ENCODE measurements around the gene TOP3B. TPM values are rescaled to one million over a fixed set of nuclear protein-coding genes. Genes with fewer than 3 reads are reported as not detected.

The TOP3B gene
- polyA plus RNA-seq, 3 donors = 9.0 to 31.9 (median 9.5) TPM

GRCh38 chr22:21991304-21991596 lies 8.7 kb upstream of the TOP3B start:
- H3K27ac Mint-ChIP-seq = peak overlapping the region in 1 of 7 donors; percentile 52
- H3K36me3 Mint-ChIP-seq = no peaks in the 10 kb centered on the region
- Histone ChIP-seq H4K20me1 (ENCODE audit: insufficient read depth, low read length) (no peaks in the 10 kb centered on the region), H3K9me3 (replicated peaks in 1 of 2; ENCODE audit: control insufficient read depth in 1 of 2, insufficient read depth in 1 of 2, low read length in 2 of 2) (no peaks in the 10 kb centered on the region), H3K9ac (ENCODE audit: insufficient read depth, low read length, poor library complexity, severe bottlenecking) (no peak overlapping the region), H3K79me2 (ENCODE audit: insufficient read depth, low read length) (no peaks in the 10 kb centered on the region), H3K4me3 (replicated peaks in 1 of 3; ENCODE audit: low read depth in 2 of 3, low read length in 3 of 3) (no peak overlapping the region), H2AFZ (ENCODE audit: insufficient read depth, low read depth, low read length, poor library complexity, severe bottlenecking) (no peak overlapping the region), H3K27ac (ENCODE audit: low read depth in 1 of 2, low read length in 2 of 2) (no peak overlapping the region), H3K4me2 (replicated peaks; ENCODE audit: extremely low read depth, low read length, poor library complexity, severe bottlenecking) (no peak overlapping the region), H3K4me1 (ENCODE audit: control insufficient read depth in 1 of 2, insufficient read depth in 2 of 2, low read length in 2 of 2) (no peaks in the 10 kb centered on the region), H3K27me3 (ENCODE audit: control insufficient read depth in 2 of 2, insufficient read depth in 2 of 2, low read length in 2 of 2) (no peaks in the 10 kb centered on the region), H3K36me3 (replicated peaks in 1 of 2; ENCODE audit: control insufficient read depth in 1 of 2, insufficient read depth in 2 of 2, low read length in 2 of 2) (no peaks in the 10 kb centered on the region)
- TF ChIP-seq, protein P1, sequence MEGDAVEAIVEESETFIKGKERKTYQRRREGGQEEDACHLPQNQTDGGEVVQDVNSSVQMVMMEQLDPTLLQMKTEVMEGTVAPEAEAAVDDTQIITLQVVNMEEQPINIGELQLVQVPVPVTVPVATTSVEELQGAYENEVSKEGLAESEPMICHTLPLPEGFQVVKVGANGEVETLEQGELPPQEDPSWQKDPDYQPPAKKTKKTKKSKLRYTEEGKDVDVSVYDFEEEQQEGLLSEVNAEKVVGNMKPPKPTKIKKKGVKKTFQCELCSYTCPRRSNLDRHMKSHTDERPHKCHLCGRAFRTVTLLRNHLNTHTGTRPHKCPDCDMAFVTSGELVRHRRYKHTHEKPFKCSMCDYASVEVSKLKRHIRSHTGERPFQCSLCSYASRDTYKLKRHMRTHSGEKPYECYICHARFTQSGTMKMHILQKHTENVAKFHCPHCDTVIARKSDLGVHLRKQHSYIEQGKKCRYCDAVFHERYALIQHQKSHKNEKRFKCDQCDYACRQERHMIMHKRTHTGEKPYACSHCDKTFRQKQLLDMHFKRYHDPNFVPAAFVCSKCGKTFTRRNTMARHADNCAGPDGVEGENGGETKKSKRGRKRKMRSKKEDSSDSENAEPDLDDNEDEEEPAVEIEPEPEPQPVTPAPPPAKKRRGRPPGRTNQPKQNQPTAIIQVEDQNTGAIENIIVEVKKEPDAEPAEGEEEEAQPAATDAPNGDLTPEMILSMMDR (IDR thresholded peaks at IDR 0.05) = no peak
- intact Hi-C loops (cut with micrococcal nuclease) = no loop called here
- H3K9me3 Mint-ChIP-seq = peaks cover 0 to 4% (median 0%) of the 10 kb centered on the region in 7 donors
- DNase-seq = no peak
- WGBS (ENCODE audit: insufficient coverage) = 95% methylated on average over 6 of the region's 6 CpGs
- H3K4me3 Mint-ChIP-seq = no peak overlapping the region
- peaks cover 3 to 8% (median 7%) of the 10 kb centered on the region in 3 donors for H3K27me3 Mint-ChIP-seq (ENCODE audit: low read depth in 3 of 3)
- no peaks in the 10 kb centered on the region for H3K4me1 Mint-ChIP-seq

DNA sequence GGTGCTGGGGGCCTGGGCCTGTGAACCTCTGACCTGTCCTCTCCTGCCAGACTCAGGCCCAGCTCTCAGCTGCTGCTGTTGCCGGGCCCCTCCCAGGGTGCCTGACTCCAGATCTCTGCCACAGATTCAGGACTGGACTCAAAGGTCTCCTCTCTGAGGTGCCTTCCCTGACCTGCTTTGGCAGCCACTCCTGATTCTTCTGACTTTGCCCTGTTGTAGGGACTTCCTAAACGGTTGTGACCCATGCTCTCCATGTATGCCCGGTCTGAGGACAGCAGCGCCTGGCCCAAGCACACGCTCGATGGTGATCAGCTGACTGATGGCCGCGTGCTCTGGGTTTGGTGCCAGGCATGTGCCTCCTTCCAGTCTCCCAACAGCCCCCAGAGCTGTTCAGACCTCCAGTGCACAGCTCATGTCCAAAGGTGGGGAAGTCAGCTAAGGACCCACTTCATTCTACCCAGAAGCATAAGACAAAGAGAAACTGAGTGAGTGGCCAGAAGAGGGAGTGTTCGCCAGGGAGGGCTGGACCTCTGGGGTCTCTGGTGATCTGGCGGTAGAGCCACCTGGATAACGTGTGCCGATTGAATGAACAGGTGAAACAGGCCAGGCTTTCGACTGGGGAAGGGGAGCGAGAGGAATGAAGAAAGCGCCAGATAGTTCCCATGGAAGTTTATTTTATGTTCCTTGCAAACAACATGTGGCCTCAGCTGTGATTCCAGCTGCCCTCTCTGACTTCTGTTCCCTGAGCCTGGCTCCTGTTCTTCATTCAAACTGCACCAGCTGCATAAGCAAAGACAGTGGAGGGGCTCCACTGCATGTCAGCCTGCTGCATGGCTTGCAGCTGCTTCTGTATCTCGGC lies 8.1 kb upstream of the TOP3B start:
- Mint-ChIP-seq H3K9me3 (peaks cover 0 to 4% (median 0%) of the 10 kb centered on the region in 7 donors), H3K27ac (peak overlapping the region in 2 of 7 donors; percentile 8 to 52), H3K27me3 (ENCODE audit: low read depth in 3 of 3) (peaks cover 3 to 8% (median 5%) of the 10 kb centered on the region in 3 donors), H3K4me1 (no peaks in the 10 kb centered on the region), H3K4me3 (no peak overlapping the region), H3K36me3 (no peaks in the 10 kb centered on the region)
- Histone ChIP-seq H3K9me3 (replicated peaks in 1 of 2; ENCODE audit: control insufficient read depth in 1 of 2, insufficient read depth in 1 of 2, low read length in 2 of 2) (no peaks in the 10 kb centered on the region), H4K20me1 (ENCODE audit: insufficient read depth, low read length) (no peaks in the 10 kb centered on the region), H3K4me2 (replicated peaks; ENCODE audit: extremely low read depth, low read length, poor library complexity, severe bottlenecking) (no peak overlapping the region), H3K4me1 (ENCODE audit: control insufficient read depth in 1 of 2, insufficient read depth in 2 of 2, low read length in 2 of 2) (no peaks in the 10 kb centered on the region), H3K27me3 (ENCODE audit: control insufficient read depth in 2 of 2, insufficient read depth in 2 of 2, low read length in 2 of 2) (no peaks in the 10 kb centered on the region), H3K79me2 (ENCODE audit: insufficient read depth, low read length) (no peaks in the 10 kb centered on the region), H3K4me3 (replicated peaks in 1 of 3; ENCODE audit: low read depth in 2 of 3, low read length in 3 of 3) (no peak overlapping the region), H2AFZ (ENCODE audit: insufficient read depth, low read depth, low read length, poor library complexity, severe bottlenecking) (no peak overlapping the region), H3K27ac (ENCODE audit: low read depth in 1 of 2, low read length in 2 of 2) (no peak overlapping the region), H3K9ac (ENCODE audit: insufficient read depth, low read length, poor library complexity, severe bottlenecking) (no peak overlapping the region), H3K36me3 (replicated peaks in 1 of 2; ENCODE audit: control insufficient read depth in 1 of 2, insufficient read depth in 2 of 2, low read length in 2 of 2) (no peaks in the 10 kb centered on the region)
- WGBS (ENCODE audit: insufficient coverage) = 98% methylated on average over 11 of the region's 16 CpGs
- DNase-seq = no peak
- TF ChIP-seq, protein P1 (IDR thresholded peaks at IDR 0.05) = no peak
- intact Hi-C loops (cut with micrococcal nuclease) = no loop called here
